Aorta (tissue), 5 donors: ENCODE measurements around the gene NKAIN2. TPM values are rescaled to one million over a fixed set of nuclear protein-coding genes. Genes with fewer than 3 reads are reported as not detected.

Experiments
- ATAC-seq: fragments of 200-7000 bp; cut with Tn5 transposase; one replicate; pipeline ENCODE4 v1.9.1; 2022; ENCODE audit warnings: moderate library complexity; ENCODE audit not compliant: low FRiP score
- DNase-seq, 2 donors: peaks; one replicate each; pipeline ENCODE4 v3.0.0-alpha.2; 2020
- H3K27ac ChIP-seq, 2 donors: one replicate each; pipeline ENCODE4 v1.5.1; 2013; ENCODE audit warnings: low read length in 2 of 2, mild to moderate bottlenecking in 2 of 2, moderate library complexity in 2 of 2, control low read depth in 1 of 2, inconsistent platforms in 1 of 2, low read depth in 1 of 2
- H3K27me3 ChIP-seq, 2 donors: one replicate each; pipeline ENCODE4 v1.6.1; 2013; ENCODE audit warnings: control low read depth in 1 of 2, low read length in 1 of 2, mild to moderate bottlenecking in 1 of 2, moderate library complexity in 1 of 2; ENCODE audit not compliant: insufficient read depth in 2 of 2, control insufficient read depth in 1 of 2
- H3K36me3 ChIP-seq, 2 donors: one replicate each; pipeline ENCODE4 v1.6.1; 2013; ENCODE audit warnings: control low read depth in 1 of 2, low read length in 1 of 2, mild to moderate bottlenecking in 1 of 2; ENCODE audit not compliant: insufficient read depth in 2 of 2, control insufficient read depth in 1 of 2
- H3K4me1 ChIP-seq, 2 donors: one replicate each; pipeline ENCODE4 v1.6.1; 2013; ENCODE audit warnings: low read length in 2 of 2, control low read depth in 1 of 2, mild to moderate bottlenecking in 1 of 2, moderate library complexity in 1 of 2; ENCODE audit not compliant: insufficient read depth in 2 of 2, control insufficient read depth in 1 of 2
- H3K4me3 ChIP-seq, 2 donors: one replicate each; pipeline ENCODE4 v1.5.1; 2013; ENCODE audit warnings: low read length in 2 of 2, control low read depth in 1 of 2, mild to moderate bottlenecking in 1 of 2
- H3K9me3 ChIP-seq: one replicate; pipeline ENCODE4 v1.6.1; 2013; ENCODE audit warnings: mild to moderate bottlenecking, low read length; ENCODE audit not compliant: control insufficient read depth
- WGBS, 2 donors: extraction: QIAGEN DNeasy Blood & Tissue Kit; methylation state at CpG; one replicate each; pipeline ENCODE4 v1.1.7; 2013; 5-methylcytosine and 5-hydroxymethylcytosine counted together
- intact Hi-C, 2 donors: fragments of 100-400 bp; cut with DNase I; formaldehyde crosslinking; loops; one replicate each; pipeline versions ENCODE4 v1.14.2 to v1.15.0; 2022
- polyA plus RNA-seq, 2 donors: library from polyadenylated mRNA; stranded (reverse); fragments of 200-250 nt; gene quantifications; one replicate each; pipeline ENCODE4 v1.2.3, GENCODE V29; 2013
- total RNA-seq, 2 donors: library from RNA; stranded (reverse); fragmentation: NEBNext Ultra II Directional; extraction: Animal tissue kit (Norgen Biotek cat#: 25700); gene quantifications; one replicate each; pipeline ENCODE4 v1.2.1, GENCODE V29; 2021
- donor health status: healthy with polysubstance abuse.
- donor health status: Bipolar disorder and iron deficiency.
- donor health status: DM: no; HTN: no; CAD: no.
- donor health status: DM: no; HTN: no; CAD: no.
- donor health status: DM: yes; HTN: yes; CAD: no.

Gene NKAIN2
- total and polyA plus RNA-seq, 4 donors = 1.4 to 1.9 TPM; not detected in 2

GRCh38 chr6:123888771-123889513, 85.3 kb downstream of the NKAIN2 start:
- Histone ChIP-seq H3K4me3 (no peak overlapping the region), H3K27me3 (no peaks in the 10 kb centered on the region), H3K36me3 (no peaks in the 10 kb centered on the region), H3K9me3 (no peaks in the 10 kb centered on the region), H3K27ac (no peak overlapping the region), H3K4me1 (no peaks in the 10 kb centered on the region)
- intact Hi-C loops = no loop called here
- DNase-seq = no peak
- WGBS, 2 donors = 24 to 28% methylated on average over 5 of the region's 5 CpGs
- no peak for ATAC-seq

GRCh38 chr6:123895346-123895745, 91.7 kb downstream of the NKAIN2 start:
- DNase-seq (no peak), ATAC-seq (no peak)
- Histone ChIP-seq H3K4me3 (no peak overlapping the region), H3K27me3 (no peaks in the 10 kb centered on the region), H3K4me1 (no peaks in the 10 kb centered on the region), H3K27ac (no peak overlapping the region), H3K36me3 (no peaks in the 10 kb centered on the region), H3K9me3 (no peaks in the 10 kb centered on the region)
- 54% methylated on average over 1 of the region's 1 CpG for WGBS, 2 donors
- intact Hi-C loops = no loop called here

GRCh38 chr6:123895806-123896205, 92.1 kb downstream of the NKAIN2 start:
- 75 to 78% methylated on average over 6 of the region's 6 CpGs for WGBS, 2 donors

GRCh38 chr6:123896869-123897268, 93.2 kb downstream of the NKAIN2 start:
- Histone ChIP-seq H3K36me3 (no peaks in the 10 kb centered on the region), H3K27ac (no peak overlapping the region), H3K27me3 (no peaks in the 10 kb centered on the region), H3K9me3 (no peaks in the 10 kb centered on the region), H3K4me3 (no peak overlapping the region), H3K4me1 (no peaks in the 10 kb centered on the region)
- ATAC-seq (no peak), DNase-seq (no peak)
- intact Hi-C loops = no loop called here

More at GRCh38 chr6:123895806-123896205, 92.1 kb downstream of the NKAIN2 start:
- Histone ChIP-seq H3K4me1 (no peaks in the 10 kb centered on the region), H3K4me3 (no peak overlapping the region), H3K36me3 (no peaks in the 10 kb centered on the region), H3K9me3 (no peaks in the 10 kb centered on the region), H3K27ac (no peak overlapping the region), H3K27me3 (no peaks in the 10 kb centered on the region)
- no peak for DNase-seq
- intact Hi-C loops = no loop called here
- ATAC-seq = no peak

GRCh38 chr6:123897965-123898364, 94.3 kb downstream of the NKAIN2 start:
- WGBS, 2 donors = 86 to 96% methylated on average over 2 of the region's 2 CpGs
- intact Hi-C loops = no loop called here
- no peak for ATAC-seq
- Histone ChIP-seq H3K27ac (no peak overlapping the region), H3K9me3 (no peaks in the 10 kb centered on the region), H3K27me3 (no peaks in the 10 kb centered on the region), H3K4me1 (no peaks in the 10 kb centered on the region), H3K36me3 (no peaks in the 10 kb centered on the region), H3K4me3 (no peak overlapping the region)
- no peak for DNase-seq

- Histone ChIP-seq H3K27ac (no peak overlapping the region), H3K4me1 (no peaks in the 10 kb centered on the region), H3K36me3 (no peaks in the 10 kb centered on the region), H3K27me3 (no peaks in the 10 kb centered on the region), H3K9me3 (no peaks in the 10 kb centered on the region), H3K4me3 (no peak overlapping the region)
- DNase-seq = no peak
- 74 to 89% methylated on average over 1 of the region's 1 CpG for WGBS, 2 donors
- intact Hi-C loops = no loop called here
- no peak for ATAC-seq
These were observed 95.0 kb downstream of the NKAIN2 start for GRCh38 chr6:123898665-123899064.

GRCh38 chr6:123899745-123900144, 96.1 kb downstream of the NKAIN2 start:
- ATAC-seq = no peak
- Histone ChIP-seq H3K9me3 (no peaks in the 10 kb centered on the region), H3K27me3 (no peaks in the 10 kb centered on the region), H3K4me3 (no peak overlapping the region), H3K4me1 (no peaks in the 10 kb centered on the region), H3K36me3 (no peaks in the 10 kb centered on the region), H3K27ac (no peak overlapping the region)
- intact Hi-C loops = no loop called here
- WGBS, 2 donors = 92% methylated on average over 6 of the region's 6 CpGs
- DNase-seq = no peak

GRCh38 chr6:123901436-123901835, 97.8 kb downstream of the NKAIN2 start:
- H3K27me3 ChIP-seq = no peaks in the 10 kb centered on the region
- no peaks in the 10 kb centered on the region for H3K4me1 ChIP-seq
- intact Hi-C loops = no loop called here
- no peak for DNase-seq
- H3K27ac ChIP-seq = no peak overlapping the region
- H3K4me3 ChIP-seq = no peak overlapping the region
- H3K36me3 ChIP-seq = no peaks in the 10 kb centered on the region
- no peaks in the 10 kb centered on the region for H3K9me3 ChIP-seq
- no peak for ATAC-seq
- WGBS, 2 donors = 15 to 26% methylated on average over 2 of the region's 2 CpGs

- no peak for ATAC-seq
- H3K36me3 ChIP-seq = no peaks in the 10 kb centered on the region
- H3K9me3 ChIP-seq = no peaks in the 10 kb centered on the region
- H3K4me1 ChIP-seq = no peaks in the 10 kb centered on the region
- DNase-seq = no peak
- no peaks in the 10 kb centered on the region for H3K27me3 ChIP-seq
- 91% methylated on average over 6 of the region's 6 CpGs for WGBS, 2 donors
- no peak overlapping the region for H3K4me3 ChIP-seq
- intact Hi-C loops = no loop called here
- no peak overlapping the region for H3K27ac ChIP-seq
These were observed 99.2 kb downstream of the NKAIN2 start for GRCh38 chr6:123902738-123903313.
